ENCODE measurements around the gene KRT77.

DNA sequence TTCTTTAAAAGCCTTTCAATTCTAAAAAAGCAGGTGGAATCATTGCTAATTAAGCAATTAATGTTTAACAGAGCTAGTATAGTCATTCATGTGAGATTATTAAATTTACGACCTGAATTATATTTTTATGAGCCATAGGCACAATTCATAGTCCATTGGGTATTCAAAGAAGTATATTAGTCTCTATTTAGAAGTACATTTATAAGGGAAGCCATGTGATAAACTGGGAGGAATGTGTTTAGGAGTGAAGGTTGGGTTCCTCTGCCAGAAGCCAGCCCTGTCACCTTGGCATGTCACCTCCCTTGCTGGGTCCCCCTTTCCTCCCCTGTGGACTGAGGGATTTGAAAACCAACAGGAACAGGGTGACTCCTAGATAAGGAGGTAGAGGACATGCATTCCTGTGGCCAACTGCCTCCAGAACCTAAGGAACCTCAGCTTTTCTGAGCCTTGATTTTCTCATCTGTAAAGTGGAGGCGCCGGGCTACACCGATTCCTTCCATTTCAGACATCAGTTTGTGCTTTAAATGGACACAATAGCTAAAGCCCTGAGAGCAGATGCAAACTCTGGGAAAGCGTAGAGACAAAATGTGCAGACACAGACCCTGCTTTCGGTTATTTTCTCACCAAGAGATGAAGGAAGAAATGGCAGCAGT lies 45.9 kb downstream of the KRT77 start:
- no peak for TF ChIP-seq CTCF (IDR thresholded peaks at IDR 0.05)
- TF ChIP-seq EP300 (IDR thresholded peaks at IDR 0.05), result no peak
- no peak for TF ChIP-seq POLR2A (IDR thresholded peaks at IDR 0.05)
